ENCODE data around the gene TRAK1.

The TRAK1 gene

GRCh38 chr3:42077785-42078184 is 13.4 kb upstream of the TRAK1 start:
- DNase-seq (ENCODE audit: low read depth) = no peak
- H3K4me3 ChIP-seq (ENCODE audit: control insufficient read depth, low read depth, low read length) = no peak overlapping the region
- TF ChIP-seq CTCF (IDR thresholded peaks at IDR 0.05; ENCODE audit: control insufficient read depth, insufficient read depth, low read depth, low read length, missing control alignments) = no peak

- no peak for DNase-seq (ENCODE audit: low read depth)
- H3K4me3 ChIP-seq (ENCODE audit: control insufficient read depth, low read depth, low read length) = no peak overlapping the region
- TF ChIP-seq CTCF (IDR thresholded peaks at IDR 0.05; ENCODE audit: control insufficient read depth, insufficient read depth, low read depth, low read length, missing control alignments) = no peak
Measured at GRCh38 chr3:42078677-42079076, 12.5 kb upstream of the TRAK1 start.

GRCh38 chr3:42079701-42080452 is 11.3 kb upstream of the TRAK1 start:
- H3K4me3 ChIP-seq (ENCODE audit: control insufficient read depth, low read depth, low read length) = no peak overlapping the region
- DNase-seq (ENCODE audit: low read depth) = no peak
- no peak for TF ChIP-seq CTCF (IDR thresholded peaks at IDR 0.05; ENCODE audit: control insufficient read depth, insufficient read depth, low read depth, low read length, missing control alignments)

GRCh38 chr3:42080453-42080872 is 10.7 kb upstream of the TRAK1 start:
- no peak for TF ChIP-seq CTCF (IDR thresholded peaks at IDR 0.05; ENCODE audit: control insufficient read depth, insufficient read depth, low read depth, low read length, missing control alignments)
- no peak overlapping the region for H3K4me3 ChIP-seq (ENCODE audit: control insufficient read depth, low read depth, low read length)
- no peak for DNase-seq (ENCODE audit: low read depth)

GRCh38 chr3:42081838-42082473 is 9.2 kb upstream of the TRAK1 start:
- TF ChIP-seq CTCF (IDR thresholded peaks at IDR 0.05; ENCODE audit: control insufficient read depth, insufficient read depth, low read depth, low read length, missing control alignments) = no peak
- H3K4me3 ChIP-seq (ENCODE audit: control insufficient read depth, low read depth, low read length) = no peak overlapping the region
- DNase-seq (ENCODE audit: low read depth) = no peak

- DNase-seq (ENCODE audit: low read depth) = no peak
- no peak overlapping the region for H3K4me3 ChIP-seq (ENCODE audit: control insufficient read depth, low read depth, low read length)
- no peak for TF ChIP-seq CTCF (IDR thresholded peaks at IDR 0.05; ENCODE audit: control insufficient read depth, insufficient read depth, low read depth, low read length, missing control alignments)
Measured at GRCh38 chr3:42084586-42084985, 6.6 kb upstream of the TRAK1 start.
